ENCODE data around the gene EPHB6.

Gene EPHB6

GRCh38 chr7:142881586-142882337 is 26.9 kb downstream of the EPHB6 start:
- no peak for DNase-seq

- no peak for DNase-seq
Observed at GRCh38 chr7:142882338-142882678, 27.4 kb downstream of the EPHB6 start.

GRCh38 chr7:142883145-142883544 is 28.3 kb downstream of the EPHB6 start:
- no peak for DNase-seq

- DNase-seq, result no peak
Observed at GRCh38 chr7:142883571-142884285, 28.9 kb downstream of the EPHB6 start.

- DNase-seq, result no peak
Observed at GRCh38 chr7:142884286-142884640, 29.4 kb downstream of the EPHB6 start.

- DNase-seq, result no peak
Observed at GRCh38 chr7:142885311-142886230, 30.7 kb downstream of the EPHB6 start, which contains the start of gene TRPV6. TSS of gene TRPV6 (minus strand) at chr7:142885745.

- no peak for DNase-seq
Observed at GRCh38 chr7:142886866-142887265, 32.0 kb downstream of the EPHB6 start.

- no peak for DNase-seq
Observed at GRCh38 chr7:142887282-142888015, 32.6 kb downstream of the EPHB6 start.

GRCh38 chr7:142889816-142890215 is 34.9 kb downstream of the EPHB6 start:
- DNase-seq, result no peak

- DNase-seq, result no peak
Observed at GRCh38 chr7:142890874-142891485, 36.1 kb downstream of the EPHB6 start.

- no peak for DNase-seq
Observed at GRCh38 chr7:142891490-142892082, 36.7 kb downstream of the EPHB6 start.

- DNase-seq, result no peak
Observed at GRCh38 chr7:142892951-142893350, 38.1 kb downstream of the EPHB6 start.

- no peak for DNase-seq
Observed at GRCh38 chr7:142894112-142894984, 39.5 kb downstream of the EPHB6 start.

GRCh38 chr7:142894985-142895593 is 40.2 kb downstream of the EPHB6 start:
- no peak for DNase-seq

- no peak for DNase-seq
Observed at GRCh38 chr7:142896151-142896550, 41.3 kb downstream of the EPHB6 start.

- DNase-seq, result no peak
Observed at GRCh38 chr7:142896741-142897379, 42.0 kb downstream of the EPHB6 start.

GRCh38 chr7:142897691-142898090 is 42.8 kb downstream of the EPHB6 start:
- DNase-seq, result no peak

- no peak for DNase-seq
Observed at GRCh38 chr7:142898377-142899170, 43.7 kb downstream of the EPHB6 start.

GRCh38 chr7:142899661-142900060 is 44.8 kb downstream of the EPHB6 start:
- no peak for DNase-seq
